DMS 273 treated with DMSO at 0.1 percent for 48 hours (cell line): Measurements from ENCODE around the gene PRRT3.
"Not testable (repeated sequence)": the region's sequence is repeated elsewhere in the genome, so short reads cannot be mapped to it uniquely, and the experiment has no call there.

Experiments
- DNase-seq: peaks from one replicate; lab custom pipeline; 2025; lab: John Stamatoyannopoulos, UW

The PRRT3 gene

GRCh38 chr3:9898467-9899241, 53.6 kb downstream of the PRRT3 start:
- no peak for DNase-seq

GRCh38 chr3:9897408-9898372, 54.5 kb downstream of the PRRT3 start:
- no peak for DNase-seq

- not testable (repeated sequence) for DNase-seq
Measured at GRCh38 chr3:9896755-9897407, 55.3 kb downstream of the PRRT3 start.

DNA sequence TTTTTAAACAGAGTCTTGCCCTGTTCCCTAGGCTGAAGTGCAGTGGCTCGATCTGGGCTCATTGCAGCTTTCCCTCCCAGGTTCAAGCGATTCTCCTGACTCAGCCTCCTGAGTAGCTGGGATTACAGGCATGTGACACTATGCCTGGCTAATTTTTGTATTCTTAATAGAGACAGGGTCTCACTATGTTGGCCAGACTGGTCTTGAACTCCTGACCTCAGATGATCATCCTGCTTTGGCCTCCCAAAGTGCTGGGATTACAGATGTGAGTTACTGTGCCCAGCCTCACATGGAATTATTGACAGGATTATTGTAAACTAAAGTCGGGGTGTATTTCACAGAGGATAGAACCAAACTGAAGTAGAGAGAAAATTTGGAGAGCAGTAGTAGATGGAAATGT, 56.5 kb downstream of the PRRT3 start:
- DNase-seq: not testable (repeated sequence)
